HCT116 (cell line): ENCODE measurements around the gene BATF2. TPM values are rescaled to one million over a fixed set of nuclear protein-coding genes. Genes with fewer than 3 reads are reported as not detected.
A peak's percentile ranks its signal among the peaks of the same experiment; 100 is the strongest.

Source experiments
- ATAC-seq: fragments of 200-7000 bp; cut with Tn5 transposase; 2 replicates; pipeline ENCODE4 v1.9.1; 2020; ENCODE audit warnings: mild to moderate bottlenecking, moderate library complexity
- BruUV-seq: library from RNA; stranded (reverse); fragments of 400-500 nt; replicated peaks from 2 replicates; lab custom pipeline; 2021; lab: Mats Ljungman, UMichigan
- CTCF ChIA-PET: fragments of 300-600 bp; sonication (Branson Sonifier 250); formaldehyde crosslinking; loops from one replicate; lab custom pipeline; 2021; ENCODE audit warnings: antibody characterized with exemption; lab: Charles Lee
- POLR2A ChIA-PET: fragments of 300-600, 350-600 bp; sonication (Branson Sonifier 250); formaldehyde crosslinking; loops from one replicate; lab custom pipeline; 2021; ENCODE audit warnings: antibody characterized with exemption; lab: Charles Lee
- RAD21 ChIA-PET, 2 experiments: fragments of 300-600 bp; sonication (Branson Sonifier 250); formaldehyde crosslinking; loops; one replicate each; lab custom pipeline; 2023; ENCODE audit warnings: low total read pairs in 2 of 2; ENCODE audit not compliant: uncharacterized antibody in 2 of 2, unreplicated experiment in 2 of 2, low non-redundant PET in 1 of 2; lab: Charles Lee
- DNase-seq: peaks from one replicate; pipeline ENCODE4 v3.0.0-alpha.2; 2010; ENCODE audit warnings: low read depth, low spot score
- H2AFZ ChIP-seq: fragments of 200-600 bp; shearing (Covaris generic), sonication (generic); 2 replicates; pipeline ENCODE4 v1.6.1; 2017; ENCODE audit warnings: low read depth, mixed run types, mixed read lengths, antibody characterized with exemption, low read length; ENCODE audit not compliant: poor library complexity, severe bottlenecking
- H3K27ac ChIP-seq: 2 replicates; pipeline ENCODE4 v1.5.1; 2012; ENCODE audit warnings: low read depth, low read length
- H3K27me3 ChIP-seq: fragments of 200-600 bp; sonication (generic); 2 replicates; pipeline ENCODE4 v1.6.1; 2016; ENCODE audit warnings: mixed run types, low read length, mixed read lengths; ENCODE audit not compliant: insufficient read depth
- H3K36me3 ChIP-seq, 2 experiments: fragments of 200-500 bp in 1 of 2; fragments of 200-600 bp in 1 of 2; sonication (Bioruptor generic) in 1 of 2; sonication (generic) in 1 of 2; 2 replicates each; pipeline versions ENCODE4 v1.5.1 to v1.6.1; 2014 to 2016; ENCODE audit warnings: low read length in 2 of 2, inconsistent platforms in 1 of 2, mixed read lengths in 1 of 2, mixed run types in 1 of 2; ENCODE audit not compliant: insufficient read depth in 2 of 2, control insufficient read depth in 1 of 2
- H3K4me1 ChIP-seq, 2 experiments: fragments of 200-600 bp in 1 of 2; sonication (generic) in 1 of 2; 2 replicates each; pipeline versions ENCODE4 v1.5.1 to v1.6.1; 2012 to 2017; ENCODE audit warnings: low read length in 2 of 2, inconsistent platforms in 1 of 2, mild to moderate bottlenecking in 1 of 2, mixed read lengths in 1 of 2, mixed run types in 1 of 2, moderate library complexity in 1 of 2; ENCODE audit not compliant: insufficient read depth in 2 of 2, control insufficient read depth in 1 of 2
- H3K4me2 ChIP-seq: fragments of 200-600 bp; sonication (generic); 2 replicates; pipeline ENCODE4 v1.6.1; 2017; ENCODE audit warnings: mixed run types, low read length, mixed read lengths
- H3K4me3 ChIP-seq, 2 experiments: fragments of 200-600 bp in 1 of 2; sonication (generic) in 1 of 2; replicated peaks in 1 of 2; 2 replicates each; pipeline ENCODE4 v1.5.1; 2011 to 2016; ENCODE audit warnings: low read length in 2 of 2, control low read depth in 1 of 2, low read depth in 1 of 2, mild to moderate bottlenecking in 1 of 2, mixed read lengths in 1 of 2, mixed run types in 1 of 2
- H3K79me2 ChIP-seq: fragments of 200-600 bp; sonication (generic); 2 replicates; pipeline ENCODE4 v1.6.1; 2017; ENCODE audit warnings: mild to moderate bottlenecking, mixed run types, low read length, moderate library complexity, mixed read lengths; ENCODE audit not compliant: insufficient read depth
- H3K9ac ChIP-seq: fragments of 200-600 bp; sonication (generic); 2 replicates; pipeline ENCODE4 v1.6.1; 2016; ENCODE audit warnings: low read length, mixed read lengths
- H3K9me2 ChIP-seq: fragments of 200-600 bp; sonication (generic), shearing (Covaris generic); 2 replicates; pipeline ENCODE4 v1.6.1; 2017; ENCODE audit warnings: mixed run types, mild to moderate bottlenecking, moderate library complexity; ENCODE audit not compliant: insufficient read depth
- H3K9me3 ChIP-seq, 2 experiments: fragments of 200-500 bp in 1 of 2; fragments of 200-600 bp in 1 of 2; sonication (Bioruptor generic) in 1 of 2; sonication (generic) in 1 of 2; 2 replicates each; pipeline ENCODE4 v1.6.1; 2014 to 2017; ENCODE audit warnings: low read length in 2 of 2, mixed read lengths in 2 of 2, inconsistent platforms in 1 of 2, low read depth in 1 of 2, mild to moderate bottlenecking in 1 of 2, mixed run types in 1 of 2, moderate library complexity in 1 of 2; ENCODE audit not compliant: control insufficient read depth in 1 of 2, insufficient read depth in 1 of 2
- H4K20me1 ChIP-seq: fragments of 200-600 bp; sonication (generic), shearing (Covaris generic); 2 replicates; pipeline ENCODE4 v1.6.1; 2017; ENCODE audit warnings: mixed run types, mild to moderate bottlenecking, moderate library complexity; ENCODE audit not compliant: insufficient read depth
- ATF3 ChIP-seq: IDR thresholded peaks from 2 replicates; pipeline ENCODE4 v1.6.1; 2012
- CBX3 ChIP-seq: IDR thresholded peaks from 2 replicates; pipeline ENCODE4 v1.6.1; 2012; ENCODE audit warnings: low read depth
- EGR1 ChIP-seq: IDR thresholded peaks from 2 replicates; pipeline ENCODE4 v1.6.1; 2012; ENCODE audit warnings: low read depth
- ELF1 ChIP-seq: IDR thresholded peaks from 2 replicates; pipeline ENCODE4 v1.6.1; 2012; ENCODE audit warnings: low read depth, borderline replicate concordance
- EZH2 ChIP-seq: fragments of 200-600 bp; sonication (generic); IDR thresholded peaks from 2 replicates; pipeline ENCODE4 v1.6.1; 2017; ENCODE audit warnings: antibody characterized with exemption, mixed run types
- EZH2phosphoT487 ChIP-seq: fragments of 200-600 bp; IDR thresholded peaks from 2 replicates; pipeline ENCODE4 v1.6.1; 2018; ENCODE audit warnings: antibody characterized with exemption, borderline replicate concordance
- FOSL1 ChIP-seq: IDR thresholded peaks from 2 replicates; pipeline ENCODE4 v1.6.1; 2012; ENCODE audit warnings: low read depth
- POLR2A ChIP-seq: IDR thresholded peaks from 2 replicates; pipeline ENCODE4 v1.7.0; 2011; ENCODE audit warnings: borderline replicate concordance; ENCODE audit not compliant: insufficient read depth, insufficient read length; ENCODE audit errors: extremely low read depth
- POLR2AphosphoS5 ChIP-seq: IDR thresholded peaks from 2 replicates; pipeline ENCODE4 v1.6.1; 2011; ENCODE audit warnings: mild to moderate bottlenecking, low read depth, low read length, moderate library complexity
- SP1 ChIP-seq: IDR thresholded peaks from 2 replicates; pipeline ENCODE4 v1.6.1; 2012; ENCODE audit warnings: low read depth
- SRF ChIP-seq: IDR thresholded peaks from 2 replicates; pipeline ENCODE4 v1.6.1; 2012; ENCODE audit warnings: low read depth
- TCF7L2 ChIP-seq: IDR thresholded peaks from 2 replicates; pipeline ENCODE4 v1.7.0; 2011; ENCODE audit warnings: borderline replicate concordance, inconsistent platforms; ENCODE audit not compliant: insufficient read depth, insufficient read length; ENCODE audit errors: extremely low read depth
- YY1 ChIP-seq: IDR thresholded peaks from 2 replicates; pipeline ENCODE4 v1.6.1; 2011; ENCODE audit warnings: low read length, low read depth, moderate library complexity, mild to moderate bottlenecking; ENCODE audit not compliant: insufficient replicate concordance; ENCODE audit errors: extremely low read depth
- ZBTB33 ChIP-seq: IDR thresholded peaks from 2 replicates; pipeline ENCODE4 v1.6.1; 2011; ENCODE audit warnings: mild to moderate bottlenecking, low read length, moderate library complexity; ENCODE audit not compliant: insufficient replicate concordance; ENCODE audit errors: extremely low read depth
- ZNF274 ChIP-seq: fragments of 200-500 bp; sonication (Bioruptor generic); IDR thresholded peaks from 2 replicates; pipeline ENCODE4 v1.6.1; 2014; ENCODE audit warnings: mild to moderate bottlenecking, low read depth, low read length, inconsistent platforms
- intact Hi-C: fragments of 100-400 bp; cut with micrococcal nuclease; formaldehyde crosslinking; loops from 2 replicates; pipeline ENCODE4 v1.10.0; 2022
- total RNA-seq: library from RNA; stranded (reverse); gene quantifications from one replicate; pipeline ENCODE4 v1.2.1, GENCODE V29; 2021; ENCODE audit not compliant: unreplicated experiment

Gene BATF2
- total RNA-seq, 1 experiment from 2014 or later, result 2.1 TPM

GRCh38 chr11:64996327-64996709 is 453 bp downstream of the BATF2 start:
- H3K36me3 ChIP-seq, result no peaks in the 10 kb centered on the region
- BruUV-seq, result TSS peak; percentile 78
- H3K9me3 ChIP-seq, result no peaks in the 10 kb centered on the region
- peak overlapping the region; percentile 70 for H2AFZ ChIP-seq
- no peaks in the 10 kb centered on the region for H3K27me3 ChIP-seq
- peak overlapping the region; percentile 78 for H3K4me2 ChIP-seq
- ATAC-seq (peak; percentile 18; the same call in 1 of the 2 replicates), DNase-seq (no peak)
- H3K79me2 ChIP-seq, result no peaks in the 10 kb centered on the region
- ChIA-PET POLR2A (interaction anchor here (0.8 to 2.7 kb wide), 2 partner anchors 10 to 17 kb away, joined by 3 to 15 read pairs; no protein-coding TSS in a partner anchor), RAD21 (interaction anchor here (1.2 to 1.9 kb wide), 2 partner anchors 148 to 150 kb away, joined by 4 to 5 read pairs; no protein-coding TSS in a partner anchor), CTCF (interaction anchor here (0.7 to 3.8 kb wide), 8 partner anchors 11 to 209 kb away, joined by 3 to 21 read pairs (median 4); partner anchors contain the start of gene ARL2)
- H4K20me1 ChIP-seq, result no peaks in the 10 kb centered on the region
- intact Hi-C loops, result loop anchor here (5.0 kb wide), 1 partner anchor 149 kb away; no protein-coding TSS in a partner anchor
- peak overlapping the region; percentile 29 for H3K9ac ChIP-seq
- H3K27ac ChIP-seq, result peak overlapping the region; percentile 34; the same call in 1 of the 2 replicates
- TF ChIP-seq POLR2A, result no peak
- TF ChIP-seq ATF3, result no peak
- no peak for TF ChIP-seq ELF1
- no peak for TF ChIP-seq EZH2phosphoT487
- no peak for TF ChIP-seq POLR2AphosphoS5
- no peak for TF ChIP-seq ZBTB33
- TF ChIP-seq CBX3, result no peak
- H3K4me1 ChIP-seq, result peaks cover 13 to 36% of the 10 kb centered on the region in 2 experiments; a peak in 3 of 4 replicates
- H3K9me2 ChIP-seq, result no peaks in the 10 kb centered on the region
- H3K4me3 ChIP-seq, result peak overlapping the region; percentile 30 to 50

- no peak for ATAC-seq
- intact Hi-C loops, result no loop called here
- TF ChIP-seq ZNF274 (no peak), FOSL1 (no peak), SRF (no peak), CBX3 (no peak), YY1 (no peak), TCF7L2 (no peak), POLR2A (no peak), POLR2AphosphoS5 (no peak), EZH2 (no peak), EGR1 (no peak), SP1 (no peak)
- TF ChIP-seq, all 23 proteins: peak for 0
- Histone ChIP-seq H3K9me3 (no peaks in the 10 kb centered on the region), H3K79me2 (no peaks in the 10 kb centered on the region), H3K27ac (no peak overlapping the region), H3K4me1 (peaks cover 17 to 43% of the 10 kb centered on the region in 2 experiments; a peak in 3 of 4 replicates), H4K20me1 (no peaks in the 10 kb centered on the region), H3K36me3 (no peaks in the 10 kb centered on the region), H3K9me2 (no peaks in the 10 kb centered on the region), H3K27me3 (no peaks in the 10 kb centered on the region), H2AFZ (no peak overlapping the region), H3K4me2 (no peak overlapping the region), H3K4me3 (no peak overlapping the region), H3K9ac (no peak overlapping the region)
- ChIA-PET POLR2A (no interaction called here), RAD21 (no interaction called here), CTCF (no interaction called here)
- BruUV-seq, result no TSS peak
- DNase-seq, result no peak
Observed at GRCh38 chr11:64994318-64994717, 2.5 kb downstream of the BATF2 start.
